ACHN (cell line): ENCODE results near the gene SLMAP.

Experiments
- DNase-seq: peaks from one replicate; pipeline ENCODE4 v3.0.0-alpha.2; 2015
- in situ Hi-C: cut with HindIII; loops from 2 replicates; pipeline ENCODE4 v1.10.0; 2017; ENCODE audit warnings: low sequenced_read_pairs, low pct_ligation_motif_present, low pct_unique_long_range_greater_than_20kb

SLMAP gene

DNA sequence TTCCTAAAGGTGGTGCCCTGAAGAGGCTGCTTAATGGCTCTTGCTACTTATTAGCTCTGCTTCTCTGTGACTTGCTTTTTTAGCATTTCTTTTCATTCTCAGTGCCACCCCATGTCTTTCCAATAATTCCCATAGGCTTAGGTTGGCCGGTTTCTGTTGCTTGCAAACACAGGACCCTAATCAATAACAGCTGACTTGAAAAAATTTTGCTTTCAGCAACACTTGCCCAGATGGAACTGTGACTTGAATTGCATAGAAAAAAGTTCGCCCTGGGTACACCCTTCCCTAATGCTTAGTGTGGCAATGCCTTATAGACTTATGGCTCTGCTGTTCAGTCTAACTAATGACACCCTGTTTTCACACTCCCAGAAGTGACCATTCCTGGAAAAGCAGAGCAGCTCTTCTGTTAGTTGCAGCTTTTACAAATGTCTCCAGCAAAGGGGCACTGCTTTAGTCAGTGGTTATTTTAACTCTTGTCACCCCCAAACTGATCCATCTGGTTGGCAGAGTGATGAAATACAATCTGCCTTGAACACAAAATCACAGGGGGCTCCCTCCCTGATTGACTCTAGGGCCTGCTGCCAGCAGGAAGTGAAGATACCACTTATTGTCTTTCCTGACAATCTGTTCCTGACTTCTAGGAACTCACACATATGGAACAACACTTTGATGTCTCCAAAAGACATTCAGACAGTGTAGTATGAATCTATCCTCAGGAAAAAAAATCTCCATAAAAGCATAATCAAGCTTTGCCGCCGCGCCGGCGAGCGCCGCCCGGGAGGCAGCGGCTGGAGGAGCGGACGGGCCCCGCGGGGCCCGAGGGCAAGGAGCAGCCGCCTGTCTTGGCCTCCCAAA lies 9.7 kb upstream of the SLMAP start:
- DNase-seq = no peak
- in situ Hi-C loops = no loop called here

DNA sequence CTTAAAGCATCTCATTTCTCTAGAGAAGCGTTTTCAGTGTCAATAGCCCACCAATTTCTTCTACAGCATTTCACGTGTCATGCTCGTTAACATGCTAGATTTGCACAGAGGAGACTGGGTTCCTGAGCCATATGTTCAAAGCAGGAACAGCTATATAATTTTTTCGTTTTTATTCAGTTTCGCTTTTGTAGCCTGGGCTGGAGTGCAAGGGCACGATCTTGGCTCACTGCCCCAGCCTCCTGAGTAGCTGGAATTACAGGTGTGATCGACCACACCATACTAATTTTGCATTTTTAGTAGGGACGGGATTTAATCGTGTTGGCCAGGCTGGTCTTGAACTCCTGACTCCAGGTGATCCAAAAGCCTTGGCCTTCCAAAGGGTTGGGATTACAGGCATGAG lies 6.6 kb upstream of the SLMAP start:
- DNase-seq = no peak
- in situ Hi-C loops = no loop called here

DNA sequence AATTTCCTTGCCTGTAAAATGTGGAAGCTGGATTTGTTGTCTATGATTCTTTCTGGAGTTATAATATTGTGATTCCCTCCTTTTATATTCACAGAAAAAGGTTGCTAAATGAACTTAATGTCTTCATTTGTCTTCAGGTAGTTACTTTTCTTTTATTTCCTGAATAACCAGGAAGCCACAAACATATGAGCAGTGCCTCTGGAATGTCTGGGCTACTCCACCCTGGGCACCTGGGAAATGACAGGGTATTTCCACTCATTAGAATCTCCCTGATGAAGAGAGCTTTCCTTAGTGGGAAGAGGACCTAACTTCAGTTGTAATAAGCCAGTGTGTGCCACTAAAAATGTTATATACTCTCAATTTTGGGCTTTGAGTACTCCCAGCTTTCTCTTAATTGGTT lies 3.8 kb upstream of the SLMAP start:
- in situ Hi-C loops = no loop called here

DNA sequence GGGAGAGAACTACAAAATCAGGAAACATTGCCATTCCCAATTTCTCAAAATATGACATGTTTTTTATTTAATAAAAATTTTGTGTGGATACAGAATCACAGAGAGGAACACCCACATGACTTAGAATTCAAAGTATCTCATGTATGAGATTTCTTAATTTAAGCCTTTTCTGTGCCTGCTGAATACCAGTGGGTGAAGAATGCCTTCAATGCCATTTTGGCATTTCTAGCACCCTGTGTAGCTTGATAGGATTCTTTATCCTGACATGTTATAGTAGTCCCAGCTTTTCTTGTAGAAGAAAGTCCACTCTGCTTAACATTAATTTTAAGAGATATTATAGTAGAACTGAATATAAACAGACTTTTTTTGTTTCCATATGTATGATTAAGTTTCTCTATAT lies 3.1 kb upstream of the SLMAP start:
- no peak for DNase-seq
- in situ Hi-C loops = no loop called here

More for the DNA sequence above, 3.8 kb upstream of the SLMAP start:
- peak; percentile 68 for DNase-seq

DNA sequence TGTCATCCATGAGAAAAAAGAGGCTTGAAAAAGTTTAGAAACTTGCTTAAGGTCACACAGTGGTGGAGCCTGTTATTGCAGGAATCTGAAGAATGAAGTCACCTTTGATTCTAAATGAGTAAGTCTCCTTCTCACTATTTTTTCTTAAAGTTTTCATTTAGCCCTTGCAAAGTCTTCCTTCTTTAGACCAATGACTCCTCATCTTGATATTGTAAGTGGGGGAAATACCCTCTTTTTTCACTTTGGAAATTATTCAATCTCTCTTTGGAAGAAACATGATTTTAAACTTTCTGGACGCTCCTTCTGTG lies 787 bp upstream of the SLMAP start:
- peak; percentile 82 for DNase-seq
- in situ Hi-C loops = no loop called here

DNA sequence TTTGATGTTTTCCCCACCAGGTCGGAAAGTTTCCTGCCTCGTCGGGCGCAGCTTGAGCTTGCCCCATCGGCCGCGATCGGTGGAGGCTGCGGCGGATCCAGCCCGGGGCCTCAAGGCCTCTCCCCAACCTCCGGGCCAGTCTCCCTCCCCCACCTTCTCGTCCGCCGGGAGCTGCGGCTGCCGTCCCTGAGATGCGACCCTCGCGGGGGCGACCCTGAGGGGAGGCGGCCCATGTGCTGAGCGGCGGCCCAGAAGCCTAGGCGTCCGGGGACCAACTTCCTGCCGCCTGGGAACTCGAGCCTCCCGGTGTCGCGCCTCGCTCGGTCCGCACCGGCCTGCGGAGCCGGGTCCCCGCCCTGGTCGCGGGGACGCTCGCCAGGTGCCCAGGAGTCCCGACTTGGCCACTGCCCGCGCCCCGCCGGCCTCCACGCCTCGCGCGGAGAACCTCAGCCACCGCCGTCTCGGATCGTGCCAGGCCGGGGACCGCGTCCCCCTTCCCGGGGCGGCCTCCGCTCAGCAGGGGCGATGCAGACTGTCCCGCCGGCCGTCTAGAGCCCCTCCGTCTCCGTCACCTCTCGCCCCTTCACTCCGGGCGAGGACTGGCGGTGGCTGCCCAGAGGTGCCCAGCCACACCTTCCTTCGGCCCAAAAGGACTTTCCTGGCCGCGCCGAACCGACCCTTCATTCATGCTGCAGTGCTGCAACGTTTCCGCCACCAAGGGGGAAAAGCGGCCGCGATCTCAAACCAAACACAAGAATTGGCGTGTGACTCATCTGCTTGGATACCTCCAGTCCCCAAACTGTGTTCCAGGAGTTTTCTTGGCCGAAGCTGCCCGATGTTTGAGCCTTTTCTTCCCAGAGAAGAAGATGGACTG lies 656 bp downstream of the SLMAP start:
- DNase-seq = peak; percentile 52

DNA sequence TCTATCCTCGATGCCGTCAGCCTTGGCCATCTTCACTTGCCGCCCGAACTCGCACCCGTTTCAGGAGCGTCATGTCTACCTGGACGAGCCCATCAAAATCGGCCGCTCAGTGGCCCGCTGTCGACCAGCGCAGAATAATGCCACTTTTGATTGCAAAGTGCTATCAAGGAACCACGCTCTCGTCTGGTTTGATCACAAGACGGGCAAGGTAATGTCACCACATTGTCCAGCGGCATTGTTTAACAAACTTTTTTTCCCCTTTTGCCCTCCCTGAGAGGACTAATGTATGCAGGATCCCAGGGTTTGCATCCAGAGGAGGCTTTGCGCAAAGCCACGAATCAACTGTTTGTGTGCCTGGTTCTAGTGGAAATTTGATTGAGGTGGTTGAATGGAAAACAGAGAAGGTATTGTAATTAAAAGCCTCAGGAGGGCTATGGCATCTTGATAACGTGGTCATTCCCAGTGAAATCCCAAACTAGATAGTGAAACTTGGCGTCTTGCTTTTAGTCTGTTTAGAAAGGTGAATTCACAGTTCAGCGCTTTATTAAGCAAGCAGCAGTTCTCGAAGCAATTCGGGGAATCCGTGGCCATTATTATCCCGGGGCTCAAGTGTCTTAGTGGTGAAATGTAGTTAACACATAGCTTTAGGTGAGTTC lies 1.7 kb downstream of the SLMAP start:
- in situ Hi-C loops = no loop called here
- peak; percentile 35 for DNase-seq

More for the DNA sequence above, 656 bp downstream of the SLMAP start:
- in situ Hi-C loops = no loop called here

DNA sequence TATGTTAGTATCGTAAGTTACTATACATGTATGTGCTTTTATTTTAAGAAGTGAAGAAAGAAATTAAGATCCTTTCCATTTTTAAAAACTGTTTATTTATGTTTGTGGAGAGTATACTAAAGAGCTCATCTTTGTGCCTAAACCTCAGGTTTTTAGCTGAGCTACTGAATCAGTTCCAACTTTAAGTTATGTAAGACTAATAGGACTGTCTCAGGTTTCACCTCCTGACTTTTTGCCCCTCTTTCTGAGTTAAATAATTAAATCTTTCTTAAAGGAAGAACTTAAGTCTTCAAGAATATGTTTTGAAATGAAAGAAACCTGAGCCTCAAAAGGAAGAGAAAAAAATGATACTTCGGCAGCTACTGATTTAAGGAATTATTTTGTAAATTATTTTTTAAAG lies 2.6 kb downstream of the SLMAP start:
- in situ Hi-C loops = no loop called here
- DNase-seq = no peak

DNA sequence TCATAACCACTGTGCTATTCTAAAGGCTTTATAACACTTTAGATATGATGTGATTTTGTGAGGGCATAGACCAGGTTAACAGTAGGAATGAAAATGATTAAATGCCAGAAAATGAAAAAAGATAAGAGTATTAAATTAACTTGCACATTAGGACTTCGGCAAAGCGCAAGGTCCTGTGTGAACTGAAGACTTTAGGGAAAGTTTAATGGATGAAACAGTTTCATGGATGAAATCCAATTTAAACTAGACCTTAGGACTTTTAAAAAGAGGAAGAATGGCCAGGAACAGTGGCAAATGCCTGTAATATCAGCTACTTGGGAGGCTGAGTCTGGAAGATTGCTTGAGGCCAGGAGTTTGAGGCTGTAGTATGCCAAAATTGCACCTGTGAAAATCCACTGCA lies 8.7 kb downstream of the SLMAP start:
- no peak for DNase-seq
- in situ Hi-C loops = no loop called here

DNA sequence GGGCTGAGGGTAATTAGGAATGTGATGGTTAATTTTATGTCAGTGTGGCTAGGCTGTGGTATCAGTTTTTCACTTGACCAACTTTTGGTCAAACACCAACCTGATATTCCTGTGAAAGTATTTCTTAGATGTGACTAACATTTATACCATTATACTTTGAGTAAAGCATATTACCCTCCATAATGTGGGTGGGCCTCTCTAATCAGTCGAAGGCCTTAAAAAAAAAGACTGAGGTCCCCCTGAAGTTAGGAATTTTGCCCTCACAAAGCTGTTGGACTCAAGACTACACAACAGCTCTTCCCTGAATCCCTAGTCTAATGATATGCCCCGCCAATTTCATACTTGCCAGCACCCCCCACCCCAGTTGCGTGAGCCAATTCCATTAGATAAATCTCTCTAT lies 12.5 kb downstream of the SLMAP start:
- no peak for DNase-seq
- in situ Hi-C loops = no loop called here

DNA sequence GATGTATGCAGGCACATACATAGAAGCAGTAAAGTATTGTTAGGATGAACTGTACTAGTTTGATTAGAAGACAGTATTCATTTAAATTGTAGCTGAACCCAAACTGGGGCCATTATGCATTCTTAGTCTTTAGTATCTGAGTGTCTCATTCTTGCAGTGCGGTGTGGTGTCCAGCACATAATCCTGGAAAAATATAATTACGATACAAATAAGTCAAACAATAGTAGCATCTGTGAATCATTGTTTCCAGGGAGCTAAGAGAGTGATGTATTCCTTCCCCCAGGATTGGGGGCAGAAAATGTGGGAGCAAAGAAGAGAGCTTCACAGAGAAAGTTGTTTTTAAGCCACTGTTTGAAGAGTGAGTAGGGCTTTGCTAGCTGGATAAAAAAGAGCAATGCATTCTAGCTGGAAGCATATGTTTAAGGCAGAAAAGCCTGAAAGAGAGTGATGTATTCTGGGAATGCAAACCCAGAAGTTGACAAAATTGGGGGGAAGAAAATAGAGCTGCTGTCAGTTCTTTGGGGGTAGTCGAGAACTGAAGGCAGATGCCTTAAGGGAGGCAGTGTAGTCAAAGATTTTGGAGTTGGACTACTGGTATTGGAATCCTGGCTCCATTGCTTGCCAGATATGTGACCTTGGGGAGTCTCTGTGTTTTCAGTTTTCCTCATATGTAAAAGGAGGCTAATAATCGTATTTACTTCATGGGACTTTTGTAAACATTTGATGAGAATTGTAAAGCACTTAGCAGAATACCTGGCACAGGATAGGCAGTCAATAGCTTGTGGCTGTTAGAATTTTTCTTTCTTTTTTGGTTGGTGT lies 14.1 kb downstream of the SLMAP start:
- no peak for DNase-seq
- in situ Hi-C loops = no loop called here

DNA sequence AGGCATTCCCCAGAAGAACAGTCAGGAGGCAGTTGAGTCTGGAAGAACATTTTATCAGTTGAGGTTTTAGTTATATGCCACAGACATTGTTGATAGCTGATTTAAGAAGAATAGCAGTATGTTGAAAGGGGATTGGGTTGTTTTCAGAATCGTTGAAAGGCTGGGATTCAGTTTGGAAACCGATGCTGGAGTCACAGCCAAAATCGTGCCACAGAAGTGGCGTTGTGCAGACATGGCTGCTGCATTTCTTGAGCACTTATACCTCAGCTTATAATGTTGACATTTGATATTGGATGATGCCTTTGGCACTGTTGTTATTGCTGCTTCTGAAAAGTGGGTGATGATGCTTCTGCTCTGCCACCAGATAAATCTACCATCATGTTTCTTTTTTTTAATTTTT lies 16.1 kb downstream of the SLMAP start:
- no peak for DNase-seq
- in situ Hi-C loops = no loop called here

DNA sequence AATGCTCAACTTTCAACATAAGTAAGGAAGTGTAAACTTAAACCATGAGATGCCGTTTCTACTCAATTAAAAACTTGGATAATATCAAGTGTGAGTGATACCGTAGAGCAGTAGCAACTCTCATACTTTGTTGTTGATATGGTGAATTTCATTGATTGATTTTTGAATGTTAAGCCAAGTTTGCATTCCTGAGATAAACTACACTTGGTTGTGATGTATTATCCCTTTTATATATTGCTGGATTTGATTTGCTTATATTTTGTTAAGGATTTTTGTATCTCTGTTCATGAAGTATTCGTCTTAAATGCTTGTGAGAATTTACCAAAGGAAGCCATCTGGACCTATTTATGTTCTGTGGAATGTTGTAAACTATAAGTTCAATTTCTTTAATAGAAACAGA lies 21.7 kb downstream of the SLMAP start:
- in situ Hi-C loops = no loop called here
- DNase-seq = no peak

DNA sequence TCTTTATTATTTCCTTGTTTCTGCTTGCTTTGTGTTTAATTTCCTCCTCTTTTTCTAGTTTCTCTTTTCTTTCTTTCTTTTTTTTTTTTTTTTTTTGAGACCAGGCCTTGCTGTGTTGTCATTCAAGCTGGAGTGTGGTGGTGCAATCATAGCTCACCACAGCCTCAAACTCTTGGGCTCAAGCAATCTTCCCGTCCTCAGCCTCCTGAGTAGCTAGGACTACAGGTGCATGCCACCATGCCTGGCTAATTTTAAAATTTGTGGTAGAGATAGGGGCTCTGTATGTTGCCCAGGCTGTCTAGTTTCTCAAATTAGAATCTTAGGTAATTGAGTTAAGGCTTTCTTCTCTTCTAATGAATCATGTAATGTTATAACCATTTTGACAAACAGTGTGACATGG lies 22.4 kb downstream of the SLMAP start:
- no peak for DNase-seq
- in situ Hi-C loops = no loop called here

DNA sequence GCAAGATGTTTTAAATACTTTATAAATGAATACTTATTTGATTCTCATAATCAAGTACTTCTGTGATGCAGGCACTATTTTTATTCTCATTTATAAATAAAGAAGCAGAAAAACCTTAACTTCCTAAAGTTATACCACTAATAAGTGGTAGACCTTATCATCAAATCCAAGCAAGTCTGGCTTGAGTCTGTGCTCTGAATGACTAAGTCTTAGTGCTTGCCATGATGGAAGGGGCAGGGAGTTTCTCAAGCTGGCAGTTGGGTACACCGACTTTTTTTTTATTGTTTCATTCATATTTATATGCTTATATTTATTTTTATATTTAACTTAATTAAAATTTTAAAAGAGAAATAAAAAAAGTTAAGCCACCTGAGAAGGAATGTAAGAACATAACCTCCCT lies 23.6 kb downstream of the SLMAP start:
- DNase-seq = no peak
- in situ Hi-C loops = no loop called here

DNA sequence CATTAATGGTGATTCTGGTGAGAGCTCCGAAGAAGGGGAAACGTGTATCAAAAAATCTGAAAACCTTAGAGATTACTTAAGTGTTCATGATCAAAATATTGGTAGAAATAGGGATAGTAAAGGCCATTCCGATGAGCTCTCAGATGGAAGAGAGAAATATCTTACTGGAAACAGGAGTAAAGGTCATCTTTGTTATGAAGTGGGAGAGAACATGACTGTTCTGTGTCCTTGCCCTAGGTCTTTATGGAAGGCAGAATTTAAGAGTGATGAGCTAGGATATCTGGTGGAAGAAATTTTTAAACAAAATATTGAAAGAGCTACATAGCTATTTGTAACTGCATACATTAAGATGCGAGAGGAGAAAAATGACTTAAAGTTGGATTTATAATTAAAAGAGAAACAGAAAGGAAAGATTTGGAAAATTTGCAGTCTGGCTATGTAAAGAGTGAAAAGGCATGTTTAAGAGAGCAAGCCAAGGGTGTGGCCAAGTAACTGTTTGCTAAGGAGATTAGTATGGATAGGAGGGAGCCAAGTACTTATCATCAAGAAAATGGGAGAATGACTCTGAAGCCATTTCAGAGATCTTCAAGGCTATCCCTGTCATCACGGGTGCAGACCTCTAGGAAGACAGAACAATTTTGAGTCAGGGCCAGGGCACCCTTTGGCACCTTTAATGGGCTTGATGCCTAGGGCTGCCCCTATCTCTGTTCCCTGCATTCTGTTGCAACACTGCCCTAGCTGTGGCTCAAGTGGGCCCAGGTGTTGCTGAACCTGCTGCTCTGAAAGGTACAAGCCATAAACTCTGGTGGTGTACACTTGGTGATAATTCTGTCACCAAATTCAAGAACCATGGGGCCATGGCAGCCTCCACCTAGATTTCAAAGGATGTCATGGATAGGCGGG lies 27.3 kb downstream of the SLMAP start:
- in situ Hi-C loops = no loop called here
- DNase-seq = no peak

DNA sequence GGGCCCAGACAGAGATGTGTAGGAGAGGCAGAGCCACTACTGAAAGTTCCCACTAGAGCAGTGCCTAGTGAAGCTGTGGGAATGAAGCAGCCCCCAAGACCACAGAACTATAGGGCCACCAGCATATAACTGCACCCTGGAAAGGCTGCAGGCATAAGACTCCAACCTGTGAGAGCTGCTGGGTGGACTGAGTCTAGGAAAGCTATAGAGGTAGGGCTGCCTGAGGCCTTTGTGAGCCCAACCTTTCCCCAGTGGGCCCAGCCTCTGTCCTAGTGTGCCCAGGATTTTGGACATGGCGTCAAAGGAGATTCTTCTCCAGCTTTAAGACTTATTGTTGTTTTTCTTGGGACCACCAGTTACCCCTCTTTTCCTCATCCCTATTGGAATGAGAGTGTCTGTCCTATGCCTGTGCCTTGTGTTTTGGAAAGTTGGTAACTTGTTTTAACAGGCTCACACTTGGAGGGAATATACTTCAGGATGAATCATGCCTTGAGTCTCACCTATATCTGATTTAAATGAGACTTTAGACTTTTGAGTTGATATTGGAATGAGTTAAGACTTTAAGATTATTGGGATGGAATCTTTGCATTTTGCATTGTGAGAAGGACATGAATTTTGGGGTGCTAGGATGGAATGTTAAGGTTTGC lies 28.1 kb downstream of the SLMAP start:
- in situ Hi-C loops = no loop called here
- DNase-seq = no peak
